DMS53 treated with DMSO at 0.1 percent for 48 hours (cell line): ENCODE results near the gene MS4A18.
"Not testable (repeated sequence)": the region's sequence is repeated elsewhere in the genome, so short reads cannot be mapped to it uniquely, and the experiment has no call there.

ENCODE experiments used
- DNase-seq: peaks from one replicate; lab custom pipeline; 2025; ENCODE audit not compliant: unreplicated experiment; lab: John Stamatoyannopoulos, UW

Gene MS4A18

GRCh38 chr11:60734279-60734678 lies 9.8 kb downstream of the MS4A18 start:
- DNase-seq: peak; percentile 38

- DNase-seq: no peak
Measured at GRCh38 chr11:60739114-60739513, 14.6 kb downstream of the MS4A18 start.

DNA sequence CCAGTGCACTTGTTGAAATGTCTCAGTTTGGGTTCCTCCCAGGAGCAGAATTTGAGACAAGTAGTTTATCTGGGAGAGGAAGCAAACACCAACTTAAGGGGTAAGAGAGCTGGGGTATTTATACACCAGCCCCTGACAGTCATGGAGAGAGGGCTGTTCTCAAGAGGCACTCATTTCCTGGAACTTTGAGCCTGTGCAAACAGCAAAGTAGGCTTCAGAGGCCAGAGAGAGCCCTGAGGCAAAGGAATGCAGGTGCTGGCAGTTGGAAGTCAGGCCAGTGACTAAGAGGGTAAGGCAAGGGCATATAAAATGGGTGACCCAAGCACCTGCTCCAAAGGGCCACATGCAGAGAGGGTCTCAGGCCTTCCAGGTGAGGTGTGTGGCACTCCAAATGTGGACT lies 16.1 kb downstream of the MS4A18 start:
- no peak for DNase-seq

DNA sequence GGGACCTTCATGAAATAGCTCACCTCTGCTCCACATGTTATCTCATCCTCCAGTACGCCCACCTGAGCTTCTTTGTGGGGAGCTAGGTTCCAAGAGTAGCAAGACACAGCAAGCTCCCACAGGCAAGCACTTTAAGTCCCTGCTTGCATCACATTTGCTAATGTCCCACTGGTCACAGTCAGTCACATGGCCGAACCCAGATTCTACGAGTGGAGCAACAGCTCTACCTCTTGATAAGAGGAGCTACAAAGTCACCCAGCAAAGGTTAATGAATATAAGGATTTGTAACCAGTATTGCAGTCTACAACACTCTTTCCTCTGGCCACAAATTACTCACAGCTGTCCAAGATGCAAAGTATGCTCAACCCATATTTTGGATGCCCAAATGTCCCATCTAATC lies 16.9 kb downstream of the MS4A18 start:
- DNase-seq: no peak

DNA sequence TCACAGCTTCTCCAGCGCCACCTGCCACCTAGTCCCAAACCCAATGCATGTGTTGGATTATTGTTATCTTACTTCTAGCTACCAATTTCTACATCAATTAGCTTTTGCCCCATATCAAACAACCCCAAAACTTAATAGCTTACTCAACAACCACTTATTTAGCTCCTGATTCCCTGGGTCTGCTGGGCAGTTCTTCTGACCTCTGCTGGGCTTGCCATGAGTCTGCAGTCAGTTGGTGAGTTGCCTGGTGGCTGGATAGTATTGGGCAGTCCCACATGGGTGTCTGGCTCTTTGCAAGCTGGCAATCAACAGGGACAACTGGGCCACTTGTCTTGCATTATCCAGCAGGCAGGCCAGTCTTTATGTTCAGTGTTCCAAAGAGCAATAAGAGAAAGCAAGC lies 18.5 kb downstream of the MS4A18 start:
- no peak for DNase-seq

GRCh38 chr11:60744114-60744513 lies 19.6 kb downstream of the MS4A18 start:
- no peak for DNase-seq

GRCh38 chr11:60747359-60747873 lies 22.9 kb downstream of the MS4A18 start:
- DNase-seq: no peak

DNA sequence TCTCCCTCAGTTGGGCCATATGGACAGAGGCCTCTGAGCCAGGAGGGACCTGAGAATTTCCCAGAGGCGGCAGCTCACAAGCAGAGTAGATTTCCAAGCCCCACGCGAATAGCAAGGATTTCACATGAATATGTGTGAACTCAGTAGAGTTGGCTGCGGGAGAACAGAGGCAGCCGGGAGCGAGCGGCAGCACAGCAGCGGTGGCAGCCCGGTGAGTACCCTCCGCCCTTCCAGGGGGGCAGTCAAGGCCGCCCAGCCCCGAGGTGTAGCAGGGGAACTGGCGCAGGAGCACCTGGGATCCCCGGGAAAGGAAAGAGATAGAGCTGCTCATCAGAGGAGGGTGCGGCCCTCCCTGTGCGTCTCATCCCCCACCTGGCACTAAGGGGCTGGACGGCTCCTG lies 23.7 kb downstream of the MS4A18 start:
- DNase-seq: no peak

DNA sequence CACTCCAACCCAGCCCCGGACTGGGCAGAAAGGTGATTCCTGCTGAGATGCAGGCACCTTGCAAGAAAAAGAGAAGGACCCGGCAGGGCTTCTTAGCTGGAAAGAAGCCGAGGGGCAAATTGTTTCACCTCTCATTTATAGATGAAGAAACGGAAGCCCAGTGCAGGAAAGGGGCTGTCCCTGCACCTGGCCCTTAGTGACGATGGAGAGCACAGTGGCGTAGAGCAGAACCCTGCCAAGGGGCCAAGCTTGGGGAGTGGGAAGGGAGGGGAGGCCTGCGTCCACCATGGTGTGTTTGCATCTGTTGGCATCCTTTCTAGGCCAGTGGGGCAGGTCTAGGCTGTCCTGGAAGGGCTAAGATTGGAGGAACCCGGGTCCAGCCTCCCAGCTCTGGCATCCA lies 24.3 kb downstream of the MS4A18 start:
- no peak for DNase-seq

DNA sequence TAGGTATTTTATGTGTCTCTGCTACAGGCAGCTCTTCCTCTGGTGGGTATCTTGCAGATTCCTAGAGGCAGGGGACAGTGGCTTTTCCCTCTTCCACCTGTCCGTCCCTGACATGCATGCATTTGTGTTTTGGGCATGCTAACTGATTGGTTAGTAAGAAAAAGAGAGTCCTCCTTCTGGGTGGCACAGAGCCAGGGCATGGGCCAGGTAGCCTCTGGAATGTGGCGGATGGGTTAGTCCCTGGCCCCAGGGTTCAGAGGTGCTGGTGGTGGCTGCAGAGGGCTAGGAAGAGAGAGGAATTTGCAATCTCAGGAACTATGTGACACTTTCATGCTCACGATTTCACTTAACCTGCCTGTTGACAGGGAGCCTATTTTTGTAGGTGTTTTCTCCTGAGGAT lies 26.4 kb downstream of the MS4A18 start:
- no peak for DNase-seq

GRCh38 chr11:60753309-60753708 lies 28.8 kb downstream of the MS4A18 start:
- no peak for DNase-seq

DNA sequence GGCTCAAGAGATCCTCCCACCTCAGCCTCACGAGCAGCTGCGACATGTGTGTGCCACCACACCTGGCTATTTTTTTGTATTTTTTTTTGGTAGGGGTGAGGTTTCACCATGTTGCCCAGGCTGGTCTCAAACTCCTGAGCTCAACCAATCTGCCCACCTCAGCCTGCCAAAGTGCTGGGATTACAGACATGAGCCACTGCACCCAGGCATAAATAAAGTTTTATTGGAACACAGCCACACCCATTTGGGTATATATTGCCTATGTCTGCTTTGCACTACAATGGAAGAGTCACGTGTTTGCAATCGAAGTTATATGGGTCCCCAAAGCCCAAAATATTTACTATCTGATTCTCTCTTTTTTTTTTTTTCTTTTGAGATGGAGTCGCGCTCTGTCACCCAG lies 30.4 kb downstream of the MS4A18 start:
- DNase-seq: no peak

GRCh38 chr11:60756307-60757032 lies 31.9 kb downstream of the MS4A18 start, which contains the start of gene MS4A15:
Gene MS4A15, plus strand, starts transcription at chr11:60756867. Its CDS starts 6,867 bp downstream, at chr11:60763734.
- DNase-seq: peak; percentile 36

- DNase-seq: no peak
Measured at GRCh38 chr11:60757231-60757800, 32.8 kb downstream of the MS4A18 start.

GRCh38 chr11:60758671-60759070 lies 34.2 kb downstream of the MS4A18 start:
- DNase-seq: not testable (repeated sequence)

- not testable (repeated sequence) for DNase-seq
Measured at GRCh38 chr11:60759438-60760225, 35.1 kb downstream of the MS4A18 start.

DNA sequence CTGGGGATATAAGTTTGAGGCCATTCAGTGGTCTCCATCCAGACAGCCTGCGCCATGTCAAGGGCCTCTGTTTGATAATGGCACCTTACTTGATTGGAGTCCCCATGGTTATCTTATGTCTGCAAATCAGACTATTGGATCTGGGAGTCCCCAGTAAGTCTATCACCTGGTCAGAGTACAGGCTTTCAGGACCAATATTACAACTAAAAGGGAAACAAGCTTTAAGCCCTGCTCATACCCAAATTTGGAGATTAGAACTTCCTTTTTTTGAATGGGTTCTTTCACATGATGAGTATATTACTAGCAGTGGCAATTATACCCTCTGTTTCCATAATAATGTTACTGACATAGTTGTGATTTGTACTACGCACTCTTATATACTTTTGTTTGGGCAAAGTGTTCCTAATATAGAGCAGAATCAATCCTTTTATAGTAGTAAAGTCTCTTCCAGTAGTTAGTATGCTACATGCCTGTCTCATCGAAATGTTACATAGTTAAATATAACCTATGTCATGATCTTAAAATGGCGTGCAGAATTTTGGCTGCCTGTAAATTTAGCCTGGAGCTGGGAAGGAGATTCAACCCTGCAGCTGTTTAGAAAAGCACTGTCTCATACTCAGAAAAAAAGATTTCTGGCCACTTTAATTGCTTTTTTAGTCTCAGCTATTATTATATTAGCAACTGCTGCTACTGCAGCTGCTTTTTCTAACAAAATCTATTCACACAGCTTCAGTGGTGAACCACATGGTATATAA lies 37.1 kb downstream of the MS4A18 start:
- DNase-seq: no peak

GRCh38 chr11:60762851-60763691 lies 38.6 kb downstream of the MS4A18 start:
- peak; percentile 19 for DNase-seq

GRCh38 chr11:60763692-60764369 lies 39.3 kb downstream of the MS4A18 start:
- DNase-seq: no peak

GRCh38 chr11:60764879-60765278 lies 40.4 kb downstream of the MS4A18 start:
- no peak for DNase-seq
